GM12878 (cell line): ENCODE results near the gene IRGQ. TPM values are rescaled to one million over a fixed set of nuclear protein-coding genes. Genes with fewer than 3 reads are reported as not detected.

ENCODE experiments used
- ATAC-seq: fragments of 200-7000 bp; cut with Tn5 transposase; 3 replicates; pipeline ENCODE4 v1.9.1; 2020; ENCODE audit warnings: mild to moderate bottlenecking, moderate library complexity
- BruUV-seq: library from RNA; stranded (reverse); fragments of 400-500 nt; replicated peaks from 2 replicates; lab custom pipeline; 2021; lab: Mats Ljungman, UMichigan
- CTCF ChIA-PET: fragments of 300-600 bp; sonication (Branson Sonifier 250); formaldehyde crosslinking; extraction: SDS; loops from one replicate; lab custom pipeline; 2021; ENCODE audit warnings: inconsistent platforms; lab: Yijun Ruan, JAX
- POLR2A ChIA-PET: fragments of 350-600 bp; formaldehyde crosslinking; extraction: SDS; loops from one replicate; lab custom pipeline; 2021; ENCODE audit warnings: inconsistent platforms; lab: Charles Lee
- RAD21 ChIA-PET: fragments of 300-600 bp; sonication (Branson Sonifier 250); formaldehyde crosslinking; loops from one replicate; lab custom pipeline; 2023; ENCODE audit warnings: antibody characterized with exemption; ENCODE audit not compliant: unreplicated experiment; lab: Charles Lee
- SMC1A ChIA-PET: fragments of 300-600 bp; sonication (Branson Sonifier 250); formaldehyde crosslinking; loops from one replicate; lab custom pipeline; 2023; ENCODE audit not compliant: unreplicated experiment, uncharacterized antibody; lab: Charles Lee
- DNase-seq: peaks from one replicate; pipeline ENCODE4 v3.0.0-alpha.2; 2011; ENCODE audit warnings: low read depth, low spot score
- FAIRE-seq: peaks from 3 replicates; lab custom pipeline; 2011; peaks lifted over from hg19 to GRCh38; lab: Jason Lieb, UNC
- H2AFZ ChIP-seq: 2 replicates; pipeline ENCODE4 v1.6.0; 2011; ENCODE audit warnings: low read depth, low read length, control low read depth; ENCODE audit not compliant: control insufficient read depth
- H3K27ac ChIP-seq: 2 replicates; pipeline ENCODE4 v1.5.1; 2011; ENCODE audit warnings: control low read depth; ENCODE audit not compliant: control insufficient read depth, insufficient read depth
- H3K27me3 ChIP-seq, 2 experiments: replicated peaks in 1 of 2; 2 replicates each; pipeline versions ENCODE4 v1.6.0 to v1.6.1; 2011; ENCODE audit warnings: low read length in 1 of 2; ENCODE audit not compliant: control insufficient read depth in 2 of 2, insufficient read depth in 2 of 2
- H3K36me3 ChIP-seq, 2 experiments: 2 replicates each; pipeline ENCODE4 v1.5.1; 2011; ENCODE audit warnings: low read length in 1 of 2; ENCODE audit not compliant: control insufficient read depth in 2 of 2, insufficient read depth in 2 of 2
- H3K4me1 ChIP-seq: 2 replicates; pipeline ENCODE4 v1.6.1; 2011; ENCODE audit warnings: mild to moderate bottlenecking, low read length, moderate library complexity, mixed read lengths; ENCODE audit not compliant: control insufficient read depth, insufficient read depth
- H3K4me2 ChIP-seq: 2 replicates; pipeline ENCODE4 v1.6.0; 2011; ENCODE audit warnings: control low read depth; ENCODE audit not compliant: control insufficient read depth, insufficient read depth
- H3K4me3 ChIP-seq: fragments of 200-600 bp; sonication (generic); 2 replicates; pipeline ENCODE4 v1.5.1; 2016
- H3K79me2 ChIP-seq: 2 replicates; pipeline ENCODE4 v1.6.0; 2011; ENCODE audit warnings: low read length; ENCODE audit not compliant: control insufficient read depth, insufficient read depth
- H3K9ac ChIP-seq: 2 replicates; pipeline ENCODE4 v1.8.0; 2011; ENCODE audit warnings: low read length, control low read depth, mixed read lengths; ENCODE audit not compliant: control insufficient read depth, insufficient read depth
- H3K9me3 ChIP-seq: replicated peaks from 3 replicates; pipeline ENCODE4 v1.5.1; 2011; ENCODE audit warnings: mild to moderate bottlenecking, low read length; ENCODE audit not compliant: control insufficient read depth, insufficient read depth
- H4K20me1 ChIP-seq: 2 replicates; pipeline ENCODE4 v1.6.0; 2011; ENCODE audit not compliant: control insufficient read depth, insufficient read depth
- ATF7 ChIP-seq: fragments of 450-650 bp; IDR thresholded peaks from 2 replicates; pipeline ENCODE4 v1.6.1; 2016; ENCODE audit warnings: low read depth, mild to moderate bottlenecking
- CEBPB ChIP-seq, 2 experiments: fragments of 150-350 bp in 1 of 2; IDR thresholded peaks; 2 replicates each; pipeline ENCODE4 v1.6.1; 2012 to 2014; ENCODE audit warnings: low read depth in 2 of 2, low read length in 2 of 2, borderline replicate concordance in 1 of 2, inconsistent platforms in 1 of 2
- CHD2 ChIP-seq: IDR thresholded peaks from 2 replicates; pipeline ENCODE4 v1.6.1; 2011; ENCODE audit warnings: low read depth, low read length, improper control_type of control experiment, borderline replicate concordance
- EP300 ChIP-seq, 2 experiments: fragments of 150-350 bp in 1 of 2; IDR thresholded peaks; 2 replicates each; pipeline ENCODE4 v1.6.1; 2011 to 2012; ENCODE audit warnings: low read depth in 2 of 2, low read length in 2 of 2, borderline replicate concordance in 1 of 2, improper control_type of control experiment in 1 of 2, inconsistent platforms in 1 of 2; ENCODE audit not compliant: control insufficient read depth in 1 of 2
- MXI1 ChIP-seq: fragments of 150-350 bp; IDR thresholded peaks from 2 replicates; pipeline ENCODE4 v1.6.1; 2011; ENCODE audit warnings: low read depth, mild to moderate bottlenecking, inconsistent platforms, low read length, improper control_type of control experiment
- MYB ChIP-seq: fragments of 150-350 bp; IDR thresholded peaks from 2 replicates; pipeline ENCODE4 v1.6.1; 2014; ENCODE audit warnings: mild to moderate bottlenecking, low read depth, low read length, borderline replicate concordance
- POLR2A ChIP-seq: IDR thresholded peaks from 2 replicates; pipeline ENCODE4 v1.6.1; 2011; ENCODE audit warnings: low read depth, mild to moderate bottlenecking, low read length
- WGBS: methylation state at CpG from one replicate; pipeline ENCODE4 v1.1.6; 2016; ENCODE audit warnings: low lambda C conversion rate; ENCODE audit not compliant: insufficient replicate concordance, insufficient coverage; ENCODE audit errors: missing lambda C conversion rate; 5-methylcytosine and 5-hydroxymethylcytosine counted together
- in situ Hi-C: fragments of 300-500 bp; cut with MboI; formaldehyde crosslinking; loops from 9 replicates; pipeline ENCODE4 v1.14.3; 2018; ENCODE audit warnings: mixed read lengths
- intact Hi-C: fragments of 100-400 bp; cut with micrococcal nuclease; formaldehyde crosslinking; loops from one replicate; pipeline ENCODE4 v1.14.2; 2022; ENCODE audit not compliant: unreplicated experiment
- polyA plus RNA-seq, 11 experiments: library from polyadenylated mRNA; depleted of rRNA in 4 of 11; unstranded in 6 of 11; stranded (reverse) in 5 of 11; fragments of >200 nt; fragmentation: Nextera tagmentation in 4 of 11; fragmentation: Illumina TruSeq in 1 of 11; extraction: Ambion mirVana in 4 of 11; extraction: Trizol in 1 of 11; gene quantifications; 1 replicate in 1 of 11; 2 replicates in 10 of 11; pipeline versions ENCODE4 v1.2.1 to v1.2.3, GENCODE V29; 2011 to 2016; ENCODE audit warnings: inconsistent platforms in 2 of 11, missing spikeins in 2 of 11, low read depth in 1 of 11
- total RNA-seq, 4 experiments: library from RNA; depleted of rRNA in 3 of 4; stranded (reverse); fragments of >200 nt in 3 of 4; fragmentation: Illumina TruSeq in 1 of 4; extraction: Trizol in 1 of 4; gene quantifications; 2 replicates each; pipeline versions ENCODE4 v1.2.1 to v1.2.3, GENCODE V29; 2013 to 2021

IRGQ gene
- total and polyA plus RNA-seq, 10 of the 15 experiments (the other 5 are each of a cell fraction or from before 2014, with no cell fraction given), result 3.3 to 20.8 (median 9.0) TPM

DNA sequence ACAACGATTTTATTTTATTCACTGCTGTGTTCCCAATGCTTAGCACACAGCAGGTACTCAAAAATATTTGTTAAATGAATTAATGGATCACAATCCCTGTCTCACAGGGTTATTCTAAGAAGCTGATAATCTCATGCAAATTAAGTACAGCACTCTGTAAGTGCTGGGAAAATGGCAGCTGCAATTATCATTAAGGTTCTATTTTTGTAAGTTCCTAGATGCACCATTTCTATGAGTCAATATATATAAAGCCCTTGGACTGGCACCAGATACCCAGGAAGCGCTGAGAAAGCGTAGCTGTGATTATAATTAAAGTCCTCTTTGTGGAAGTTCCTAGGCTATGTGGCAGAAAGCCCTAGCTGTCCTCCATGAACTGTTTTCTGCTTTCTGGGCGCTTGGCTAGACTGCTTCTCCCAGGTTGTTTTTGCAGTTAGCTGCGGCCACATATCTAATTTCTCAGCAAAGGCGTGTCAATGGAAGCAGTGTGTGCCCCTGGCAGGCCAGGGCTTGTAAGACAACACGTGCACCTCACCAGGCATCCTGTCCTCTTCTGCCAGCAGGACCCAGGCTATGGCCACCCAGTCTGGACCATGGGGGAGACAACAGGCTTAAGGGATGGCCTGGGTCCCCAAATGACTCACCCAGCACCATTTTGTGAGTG, 10.8 kb upstream of the IRGQ start:
- DNase-seq (no peak), FAIRE-seq (no peak), ATAC-seq (no peak)
- SMC1A ChIA-PET, result interaction anchor here (1.3 kb wide), 1 partner anchor 9 kb away, joined by 3 read pairs; no protein-coding TSS in a partner anchor
- Histone ChIP-seq H3K27ac (no peak overlapping the region), H3K9ac (no peak overlapping the region), H3K9me3 (no peaks in the 10 kb centered on the region), H4K20me1 (no peaks in the 10 kb centered on the region), H3K27me3 (no peaks in the 10 kb centered on the region), H3K4me2 (no peak overlapping the region), H3K36me3 (peaks cover 1 to 7% of the 10 kb centered on the region in 2 experiments; a peak in 3 of 4 replicates), H3K4me3 (no peak overlapping the region), H3K4me1 (no peaks in the 10 kb centered on the region), H3K79me2 (no peaks in the 10 kb centered on the region), H2AFZ (no peak overlapping the region)
- TF ChIP-seq POLR2A, result peak; percentile 18; the same call in 1 of the 2 replicates
- TF ChIP-seq MYB, result no peak
- in situ Hi-C loops, result no loop called here
- no TSS peak for BruUV-seq
- RAD21 ChIA-PET, result interaction anchor here (1.0 kb wide), 1 partner anchor 87 kb away, joined by 5 read pairs; no protein-coding TSS in a partner anchor
- WGBS, result 89% methylated on average over 7 of the region's 7 CpGs
- CTCF ChIA-PET, result interaction anchor here (0.5 to 0.9 kb wide), 2 partner anchors 51 to 161 kb away, joined by 3 to 4 read pairs; no protein-coding TSS in a partner anchor
- POLR2A ChIA-PET, result no interaction called here
- intact Hi-C loops, result no loop called here

DNA sequence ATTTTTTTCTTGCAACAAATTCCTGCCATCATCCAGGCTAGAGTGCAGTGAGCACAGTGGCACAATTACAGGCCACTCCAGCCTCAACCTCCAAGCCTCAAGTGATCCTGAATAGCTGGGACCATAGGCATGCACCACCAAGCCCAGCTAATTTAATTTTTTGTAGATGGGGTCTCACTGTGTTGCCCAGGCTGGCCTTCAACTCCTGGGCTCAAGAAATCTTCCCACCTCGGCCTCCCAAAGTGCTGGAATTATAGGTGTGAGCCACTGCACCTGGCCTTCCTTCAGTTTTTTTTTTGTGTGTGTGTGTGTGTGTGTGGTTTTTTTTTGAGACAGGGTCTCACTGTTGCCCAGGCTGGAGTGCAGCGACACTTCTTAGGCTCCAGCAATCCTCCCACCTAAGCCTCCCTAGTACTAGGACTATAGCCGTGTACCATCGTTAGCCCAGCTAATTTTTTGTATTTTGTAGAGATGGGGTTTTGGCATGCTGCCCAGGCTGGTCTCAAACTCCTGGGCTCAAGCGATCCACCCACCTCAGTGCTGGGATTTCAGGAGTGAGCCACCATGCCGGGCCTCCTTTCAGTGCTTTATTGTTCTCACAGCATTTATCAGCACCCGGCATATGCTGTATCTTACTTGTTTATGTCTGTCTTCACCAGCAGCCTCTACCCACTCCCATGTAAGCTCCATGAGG, 10.1 kb upstream of the IRGQ start:
- Histone ChIP-seq H3K4me3 (no peak overlapping the region), H3K36me3 (peaks cover 6 to 8% of the 10 kb centered on the region in 2 experiments; a peak in 3 of 4 replicates), H4K20me1 (no peaks in the 10 kb centered on the region), H3K9me3 (no peaks in the 10 kb centered on the region), H3K4me1 (no peaks in the 10 kb centered on the region), H3K4me2 (no peak overlapping the region), H3K79me2 (no peaks in the 10 kb centered on the region), H3K27ac (no peak overlapping the region), H3K27me3 (no peaks in the 10 kb centered on the region), H3K9ac (no peak overlapping the region), H2AFZ (no peak overlapping the region)
- ATAC-seq (no peak), DNase-seq (no peak), FAIRE-seq (no peak)
- ChIA-PET SMC1A (interaction anchor here (0.9 to 1.3 kb wide), 2 partner anchors 8 to 11 kb away, joined by 3 read pairs; no protein-coding TSS in a partner anchor), POLR2A (no interaction called here), CTCF (interaction anchor here (0.6 kb wide), 1 partner anchor 9 kb away, joined by 3 read pairs; no protein-coding TSS in a partner anchor), RAD21 (interaction anchor here (1.0 to 1.3 kb wide), 2 partner anchors 51 to 86 kb away, joined by 3 to 5 read pairs; no protein-coding TSS in a partner anchor)
- in situ Hi-C loops (no loop called here), intact Hi-C loops (no loop called here)
- no peak for TF ChIP-seq CEBPB (IDR thresholded peaks at IDR 0.05; ENCODE audit: borderline replicate concordance in 1 of 2, low read depth in 2 of 2, low read length in 2 of 2)
- TF ChIP-seq EP300 (IDR thresholded peaks at IDR 0.05; ENCODE audit: borderline replicate concordance in 1 of 2, control insufficient read depth in 1 of 2, low read depth in 2 of 2, low read length in 2 of 2), result no peak
- no peak for TF ChIP-seq MXI1
- no peak for TF ChIP-seq CHD2
- TF ChIP-seq ATF7, result no peak
- BruUV-seq, result no TSS peak
- WGBS, result 84% methylated on average over 7 of the region's 7 CpGs
